Endothelial cell (in vitro differentiated cells): ENCODE data around the gene RAB15. TPM values are rescaled to one million over a fixed set of nuclear protein-coding genes. Genes with fewer than 3 reads are reported as not detected.
A peak's percentile ranks its signal among the peaks of the same experiment; 100 is the strongest.

Experiments used
- DNase-seq: peaks from one replicate; pipeline ENCODE4 v3.0.0; 2021; ENCODE audit warnings: low spot score
- H3K27ac Mint-ChIP-seq: one replicate; pipeline ENCODE4 v1.8.0; 2021; ENCODE audit warnings: mixed read lengths, inconsistent platforms; ENCODE audit not compliant: unreplicated experiment
- H3K27me3 Mint-ChIP-seq: one replicate; pipeline ENCODE4 v1.8.0; 2021; ENCODE audit warnings: mild to moderate bottlenecking, moderate library complexity, mixed read lengths, inconsistent platforms; ENCODE audit not compliant: unreplicated experiment
- H3K36me3 Mint-ChIP-seq: one replicate; pipeline ENCODE4 v1.8.0; 2021; ENCODE audit warnings: mild to moderate bottlenecking, low read depth, mixed read lengths, inconsistent platforms; ENCODE audit not compliant: unreplicated experiment
- H3K4me1 Mint-ChIP-seq: one replicate; pipeline ENCODE4 v1.8.0; 2021; ENCODE audit warnings: mild to moderate bottlenecking, mixed read lengths, inconsistent platforms; ENCODE audit not compliant: unreplicated experiment
- H3K4me3 Mint-ChIP-seq: one replicate; pipeline ENCODE4 v1.8.0; 2021; ENCODE audit warnings: mild to moderate bottlenecking, mixed read lengths, inconsistent platforms; ENCODE audit not compliant: unreplicated experiment
- H3K9me3 Mint-ChIP-seq: one replicate; pipeline ENCODE4 v1.8.0; 2021; ENCODE audit warnings: mixed read lengths, inconsistent platforms; ENCODE audit not compliant: unreplicated experiment
- CTCF ChIP-seq: fragments of 200-600 bp; sonication (generic); IDR thresholded peaks from one replicate; pipeline ENCODE4 v1.5.0; 2021; ENCODE audit warnings: antibody characterized with exemption; ENCODE audit not compliant: unreplicated experiment
- total RNA-seq: library from RNA; stranded (reverse); fragmentation: NEBNext Ultra II Directional; extraction: Animal tissue kit (Norgen Biotek cat#: 25700); gene quantifications from one replicate; pipeline ENCODE4 v1.2.1, GENCODE V29; 2021; ENCODE audit not compliant: unreplicated experiment

Gene RAB15
- total RNA-seq, 1 donor from 2014 or later = 20.9 TPM

GRCh38 chr14:64979336-64980074 is 7.4 kb upstream of the RAB15 start:
- no peak for DNase-seq
- no peak for TF ChIP-seq CTCF

GRCh38 chr14:64974563-64974962 is 2.4 kb upstream of the RAB15 start:
- TF ChIP-seq CTCF = no peak
- Mint-ChIP-seq H3K4me1 (peaks cover 13% of the 10 kb centered on the region), H3K36me3 (no peaks in the 10 kb centered on the region), H3K27ac (no peak overlapping the region), H3K27me3 (peaks cover 14% of the 10 kb centered on the region), H3K9me3 (no peaks in the 10 kb centered on the region), H3K4me3 (no peak overlapping the region)
- no peak for DNase-seq

More at GRCh38 chr14:64979336-64980074, 7.4 kb upstream of the RAB15 start:
- peaks cover 9% of the 10 kb centered on the region for H3K4me1 Mint-ChIP-seq
- H3K9me3 Mint-ChIP-seq = no peaks in the 10 kb centered on the region
- no peak overlapping the region for H3K4me3 Mint-ChIP-seq
- peaks cover 6% of the 10 kb centered on the region for H3K27me3 Mint-ChIP-seq
- no peak overlapping the region for H3K27ac Mint-ChIP-seq
- H3K36me3 Mint-ChIP-seq = no peaks in the 10 kb centered on the region

GRCh38 chr14:64973826-64974225 is 1.7 kb upstream of the RAB15 start:
- no peak for DNase-seq
- peaks cover 14% of the 10 kb centered on the region for H3K27me3 Mint-ChIP-seq
- peaks cover 13% of the 10 kb centered on the region for H3K4me1 Mint-ChIP-seq
- H3K4me3 Mint-ChIP-seq = no peak overlapping the region
- H3K9me3 Mint-ChIP-seq = no peaks in the 10 kb centered on the region
- H3K36me3 Mint-ChIP-seq = no peaks in the 10 kb centered on the region
- TF ChIP-seq CTCF = no peak
- peak overlapping the region; percentile 43 for H3K27ac Mint-ChIP-seq

- Mint-ChIP-seq H3K4me3 (peak overlapping the region; percentile 89), H3K36me3 (no peaks in the 10 kb centered on the region), H3K9me3 (no peaks in the 10 kb centered on the region), H3K27ac (no peak overlapping the region), H3K4me1 (peaks cover 20% of the 10 kb centered on the region), H3K27me3 (peaks cover 14% of the 10 kb centered on the region)
- no peak for TF ChIP-seq CTCF
- no peak for DNase-seq
Measured at GRCh38 chr14:64973026-64973442, 898 bp upstream of the RAB15 start.

GRCh38 chr14:64971491-64971942 is 619 bp downstream of the RAB15 start:
- no peak for TF ChIP-seq CTCF
- H3K9me3 Mint-ChIP-seq = no peaks in the 10 kb centered on the region
- peaks cover 16% of the 10 kb centered on the region for H3K4me1 Mint-ChIP-seq
- H3K36me3 Mint-ChIP-seq = no peaks in the 10 kb centered on the region
- H3K27ac Mint-ChIP-seq = no peak overlapping the region
- H3K4me3 Mint-ChIP-seq = peak overlapping the region; percentile 88
- H3K27me3 Mint-ChIP-seq = peaks cover 15% of the 10 kb centered on the region
- DNase-seq = no peak
